MM.1S (cell line): ENCODE measurements around the gene ZDHHC1.

Experiments
- DNase-seq: peaks from one replicate; pipeline ENCODE4 v3.0.0-alpha.2; 2015
- H2AFZ ChIP-seq: fragments of 300-600 bp; sonication (generic); 2 replicates; pipeline ENCODE4 v1.6.0; 2016; ENCODE audit warnings: antibody characterized with exemption, low read length
- H3F3A ChIP-seq: fragments of 300-600 bp; sonication (generic); 2 replicates; pipeline ENCODE4 v1.6.1; 2016; ENCODE audit warnings: mild to moderate bottlenecking, antibody characterized with exemption, low read length, moderate library complexity, mixed read lengths; ENCODE audit not compliant: insufficient read depth
- H3K27ac ChIP-seq: fragments of 300-600 bp; sonication (generic); 2 replicates; pipeline ENCODE4 v1.5.1; 2016; ENCODE audit warnings: mild to moderate bottlenecking, low read length
- H3K27me3 ChIP-seq: fragments of 300-600 bp; sonication (generic); replicated peaks from 2 replicates; pipeline ENCODE4 v1.6.0; 2016; ENCODE audit warnings: low read length; ENCODE audit not compliant: insufficient read depth
- H3K36me3 ChIP-seq: fragments of 300-600 bp; sonication (generic); replicated peaks from 2 replicates; pipeline ENCODE4 v1.6.1; 2016; ENCODE audit warnings: mild to moderate bottlenecking, low read length, mixed read lengths; ENCODE audit not compliant: insufficient read depth
- H3K4me1 ChIP-seq: fragments of 300-600 bp; sonication (generic); 2 replicates; pipeline ENCODE4 v1.6.1; 2016; ENCODE audit warnings: low read length, mixed read lengths
- H3K4me2 ChIP-seq: fragments of 300-600 bp; sonication (generic); 2 replicates; pipeline ENCODE4 v1.6.0; 2016; ENCODE audit warnings: low read depth, low read length
- H3K4me3 ChIP-seq: fragments of 300-600 bp; sonication (generic); 2 replicates; pipeline ENCODE4 v1.5.1; 2016; ENCODE audit warnings: low read length, mixed read lengths
- H3K79me2 ChIP-seq: fragments of 300-600 bp; sonication (generic); 2 replicates; pipeline ENCODE4 v1.6.1; 2016; ENCODE audit warnings: mixed run types, low read length, mixed read lengths
- H3K9ac ChIP-seq: fragments of 300-600 bp; sonication (generic); 2 replicates; pipeline ENCODE4 v1.6.1; 2016; ENCODE audit warnings: low read length, mixed read lengths
- H3K9me2 ChIP-seq: fragments of 300-600 bp; sonication (generic); replicated peaks from 2 replicates; pipeline ENCODE4 v1.6.1; 2016; ENCODE audit warnings: mild to moderate bottlenecking, low read length, mixed read lengths; ENCODE audit not compliant: insufficient read depth
- H3K9me3 ChIP-seq: fragments of 300-600 bp; sonication (generic); replicated peaks from 2 replicates; pipeline ENCODE4 v1.6.1; 2016; ENCODE audit warnings: mild to moderate bottlenecking, low read length, mixed read lengths; ENCODE audit not compliant: insufficient read depth
- H4K20me1 ChIP-seq: fragments of 300-600 bp; sonication (generic); 2 replicates; pipeline ENCODE4 v1.6.1; 2016; ENCODE audit warnings: mild to moderate bottlenecking, low read length, moderate library complexity, mixed read lengths; ENCODE audit not compliant: insufficient read depth
- CTCF ChIP-seq: fragments of 300-600 bp; sonication (generic); IDR thresholded peaks from 2 replicates; pipeline ENCODE4 v1.5.1; 2016; ENCODE audit warnings: antibody characterized with exemption, low read length, mixed read lengths
- EZH2 ChIP-seq: fragments of 300-600 bp; sonication (generic); optimal IDR thresholded peaks from 2 replicates; pipeline ENCODE3; 2017; ENCODE audit warnings: low read depth, mild to moderate bottlenecking, antibody characterized with exemption, low read length, mixed read lengths
- EZH2phosphoT487 ChIP-seq: fragments of 300-600 bp; sonication (generic); IDR thresholded peaks from 2 replicates; pipeline ENCODE4 v1.6.1; 2018; ENCODE audit warnings: antibody characterized with exemption, low read length

ZDHHC1 gene

GRCh38 chr16:67413978-67414911, 2.0 kb downstream of the ZDHHC1 start:
- Histone ChIP-seq H3K4me1 (0 out of 2 replicates have a peak, but pooled peaks cover 7% of the 10 kb centered on the region), H3K4me3 (no peak overlapping the region), H3K27ac (no peak overlapping the region), H4K20me1 (no peaks in the 10 kb centered on the region), H2AFZ (no peak overlapping the region), H3K9ac (no peak overlapping the region), H3F3A (no peaks in the 10 kb centered on the region; the same call in 1 of the 2 replicates), H3K9me2 (no peaks in the 10 kb centered on the region), H3K9me3 (no peaks in the 10 kb centered on the region), H3K27me3 (peaks cover 26% of the 10 kb centered on the region), H3K79me2 (no peaks in the 10 kb centered on the region), H3K4me2 (no peak overlapping the region), H3K36me3 (no peaks in the 10 kb centered on the region)
- no peak for DNase-seq
- no peak for TF ChIP-seq EZH2
- TF ChIP-seq EZH2phosphoT487 = no peak
- TF ChIP-seq CTCF = no peak

- Histone ChIP-seq H3K4me1 (0 out of 2 replicates have a peak, but pooled peaks cover 7% of the 10 kb centered on the region), H3K9me3 (no peaks in the 10 kb centered on the region), H3F3A (no peaks in the 10 kb centered on the region; the same call in 1 of the 2 replicates), H2AFZ (no peak overlapping the region), H4K20me1 (no peaks in the 10 kb centered on the region), H3K9ac (no peak overlapping the region), H3K27ac (no peak overlapping the region), H3K4me2 (no peak overlapping the region), H3K79me2 (no peaks in the 10 kb centered on the region), H3K4me3 (no peak overlapping the region), H3K9me2 (no peaks in the 10 kb centered on the region), H3K27me3 (peaks cover 21% of the 10 kb centered on the region), H3K36me3 (no peaks in the 10 kb centered on the region)
- DNase-seq = no peak
- TF ChIP-seq CTCF (no peak), EZH2 (no peak)
Measured at GRCh38 chr16:67412294-67412693, 4.0 kb downstream of the ZDHHC1 start.

GRCh38 chr16:67411339-67411738, 4.9 kb downstream of the ZDHHC1 start:
- Histone ChIP-seq H3K4me1 (0 out of 2 replicates have a peak, but pooled peaks cover 4% of the 10 kb centered on the region), H2AFZ (no peak overlapping the region), H3K4me3 (no peak overlapping the region), H3K36me3 (no peaks in the 10 kb centered on the region), H4K20me1 (no peaks in the 10 kb centered on the region), H3K79me2 (no peaks in the 10 kb centered on the region), H3F3A (no peaks in the 10 kb centered on the region; the same call in 1 of the 2 replicates), H3K4me2 (no peak overlapping the region), H3K27ac (no peak overlapping the region), H3K27me3 (0 out of 2 replicates have a peak, but pooled peaks cover 16% of the 10 kb centered on the region), H3K9ac (no peak overlapping the region), H3K9me3 (no peaks in the 10 kb centered on the region), H3K9me2 (no peaks in the 10 kb centered on the region)
- TF ChIP-seq EZH2phosphoT487 = no peak
- no peak for TF ChIP-seq EZH2
- TF ChIP-seq CTCF = no peak
- no peak for DNase-seq
